K562 (cell line): ENCODE measurements around the gene PRM2. TPM values are rescaled to one million over a fixed set of nuclear protein-coding genes. Genes with fewer than 3 reads are reported as not detected.
A peak's percentile ranks its signal among the peaks of the same experiment; 100 is the strongest.

Experiments used
- CTBP1 ChIP-seq: fragments of 450-650 bp; IDR thresholded peaks from 2 replicates; pipeline ENCODE4 v1.6.1; 2016; ENCODE audit warnings: borderline replicate concordance
- ESRRB ChIP-seq: fragments of 250-450 bp; sonication (Bioruptor Pico); IDR thresholded peaks from 2 replicates; pipeline ENCODE4 v1.5.0; 2020; ENCODE audit warnings: mild to moderate bottlenecking, moderate library complexity, borderline replicate concordance
- FOS ChIP-seq: IDR thresholded peaks from 3 replicates; pipeline ENCODE4 v1.6.1; 2011; ENCODE audit not compliant: insufficient read length; ENCODE audit errors: extremely low read depth
- FOXM1 ChIP-seq, 2 experiments: fragments of 450-650 bp in 1 of 2; sonication (generic) in 1 of 2; formaldehyde crosslinking in 1 of 2; IDR thresholded peaks; 2 replicates each; pipeline versions ENCODE4 v1.6.1 to v1.9.0; 2017 to 2022; ENCODE audit warnings: low read depth in 2 of 2, mild to moderate bottlenecking in 2 of 2, missing genetic modification reagents in 1 of 2, moderate library complexity in 1 of 2
- GTF2F1 ChIP-seq: IDR thresholded peaks from 2 replicates; pipeline ENCODE4 v1.6.1; 2011; ENCODE audit warnings: low read depth, low read length, improper control_type of control experiment
- KLF16 ChIP-seq: IDR thresholded peaks from 2 replicates; pipeline ENCODE4 v1.6.1; 2016; ENCODE audit warnings: antibody characterized with exemption
- LARP7 ChIP-seq: fragments of 450-650 bp; IDR thresholded peaks from 2 replicates; pipeline ENCODE4 v1.6.1; 2016
- POLR2AphosphoS5 ChIP-seq: IDR thresholded peaks from 2 replicates; pipeline ENCODE4 v1.6.1; 2011; ENCODE audit warnings: mild to moderate bottlenecking, low read depth, low read length, moderate library complexity; ENCODE audit not compliant: control insufficient read depth, insufficient read depth
- PRPF4 ChIP-seq: fragments of 200-400 bp; formaldehyde crosslinking; IDR thresholded peaks from one replicate; pipeline ENCODE4 v1.6.1; 2017; ENCODE audit warnings: low read length, low read depth, mild to moderate bottlenecking; ENCODE audit not compliant: insufficient read depth, poor library complexity, severe bottlenecking
- PURB ChIP-seq: sonication (generic); formaldehyde crosslinking; IDR thresholded peaks from 2 replicates; pipeline ENCODE4 v1.9.0; 2021; ENCODE audit warnings: low read depth, mild to moderate bottlenecking, missing genetic modification reagents
- RAD21 ChIP-seq, 2 experiments: fragments of 250-450 bp in 1 of 2; fragments of 450-650 bp in 1 of 2; sonication (Bioruptor Pico) in 1 of 2; formaldehyde crosslinking in 1 of 2; IDR thresholded peaks in 1 of 2; conservative IDR thresholded peaks in 1 of 2; 2 replicates each; pipeline versions ENCODE4 v1.4.0 to v1.8.0; 2020 to 2022; ENCODE audit warnings: mild to moderate bottlenecking in 2 of 2, moderate library complexity in 1 of 2
- RBM14 ChIP-seq: fragments of 200-400 bp; formaldehyde crosslinking; IDR thresholded peaks from 2 replicates; pipeline ENCODE4 v1.6.1; 2018; ENCODE audit warnings: low read depth, mild to moderate bottlenecking, low read length, moderate library complexity, borderline replicate concordance; ENCODE audit not compliant: insufficient read depth
- SAFB ChIP-seq: fragments of 200-400 bp; formaldehyde crosslinking; IDR thresholded peaks from 2 replicates; pipeline ENCODE4 v1.6.1; 2017; ENCODE audit warnings: low read depth, low read length, borderline replicate concordance
- SMARCC2 ChIP-seq: fragments of 450-650 bp; IDR thresholded peaks from 2 replicates; pipeline ENCODE4 v1.6.1; 2017; ENCODE audit warnings: antibody characterized with exemption, moderate library complexity, mild to moderate bottlenecking, low read depth
- ZBED1 ChIP-seq: IDR thresholded peaks from 2 replicates; pipeline ENCODE4 v1.6.1; 2014
- ZNF263 ChIP-seq: sonication (generic); formaldehyde crosslinking; IDR thresholded peaks from 2 replicates; pipeline ENCODE4 v1.8.0; 2022; ENCODE audit warnings: mild to moderate bottlenecking, missing genetic modification reagents, borderline replicate concordance
- ZNF311 ChIP-seq: fragments of 250-450 bp; sonication (Bioruptor Pico); IDR thresholded peaks from 2 replicates; pipeline ENCODE4 v1.4.0; 2020; ENCODE audit warnings: mild to moderate bottlenecking, moderate library complexity
- ZNF384 ChIP-seq: IDR thresholded peaks from 2 replicates; pipeline ENCODE4 v1.6.1; 2012; ENCODE audit warnings: low read depth, low read length, improper control_type of control experiment
- ZNF644 ChIP-seq: fragments of 200-800 bp; sonication (Bioruptor generic); IDR thresholded peaks from 2 replicates; pipeline ENCODE4 v1.6.1; 2016; ENCODE audit warnings: low read depth, missing genetic modification characterization, missing compliant biosample characterization
- polyA plus RNA-seq, 8 experiments: library from polyadenylated mRNA; depleted of rRNA in 4 of 8; stranded (reverse) in 5 of 8; unstranded in 3 of 8; fragments of >200 nt; fragmentation: Nextera tagmentation in 2 of 8; fragmentation: Illumina TruSeq in 1 of 8; extraction: Ambion mirVana in 2 of 8; extraction: Trizol in 1 of 8; gene quantifications; 2 replicates each; pipeline versions ENCODE4 v1.2.1 to v1.2.3, GENCODE V29; 2011 to 2014; ENCODE audit warnings: inconsistent platforms in 1 of 8, missing spikeins in 1 of 8
- total RNA-seq, 7 experiments: library from RNA; depleted of rRNA in 6 of 7; stranded (reverse); fragments of >200 nt in 6 of 7; fragmentation: Illumina TruSeq in 2 of 7; extraction: Trizol in 2 of 7; gene quantifications; 2 replicates each; pipeline versions ENCODE4 v1.2.1 to v1.2.3, GENCODE V29; 2011 to 2021; ENCODE audit warnings: low replicate concordance in 1 of 7
- TF ChIP-seq, protein P1 (sequence below): IDR thresholded peaks from 2 replicates; pipeline ENCODE4 v1.6.1; 2014; ENCODE audit warnings: antibody characterized with exemption
- TF ChIP-seq, protein P2 (sequence below), 2 experiments: fragments of 450-650 bp; IDR thresholded peaks; 2 replicates each; pipeline ENCODE4 v1.6.1; 2016
- TF ChIP-seq, protein P3 (sequence below), 2 experiments: fragments of 200-800 bp in 1 of 2; sonication (Bioruptor generic) in 1 of 2; sonication (generic) in 1 of 2; formaldehyde crosslinking in 1 of 2; IDR thresholded peaks in 1 of 2; conservative IDR thresholded peaks in 1 of 2; 2 replicates each; pipeline versions ENCODE4 v1.5.0 to v1.6.1; 2016 to 2020; ENCODE audit warnings: missing compliant biosample characterization in 1 of 2, missing genetic modification characterization in 1 of 2, missing genetic modification reagents in 1 of 2

Gene PRM2
- total and polyA plus RNA-seq, 9 of the 15 experiments (the other 6 are each of a cell fraction or from before 2014, with no cell fraction given) = not detected

DNA sequence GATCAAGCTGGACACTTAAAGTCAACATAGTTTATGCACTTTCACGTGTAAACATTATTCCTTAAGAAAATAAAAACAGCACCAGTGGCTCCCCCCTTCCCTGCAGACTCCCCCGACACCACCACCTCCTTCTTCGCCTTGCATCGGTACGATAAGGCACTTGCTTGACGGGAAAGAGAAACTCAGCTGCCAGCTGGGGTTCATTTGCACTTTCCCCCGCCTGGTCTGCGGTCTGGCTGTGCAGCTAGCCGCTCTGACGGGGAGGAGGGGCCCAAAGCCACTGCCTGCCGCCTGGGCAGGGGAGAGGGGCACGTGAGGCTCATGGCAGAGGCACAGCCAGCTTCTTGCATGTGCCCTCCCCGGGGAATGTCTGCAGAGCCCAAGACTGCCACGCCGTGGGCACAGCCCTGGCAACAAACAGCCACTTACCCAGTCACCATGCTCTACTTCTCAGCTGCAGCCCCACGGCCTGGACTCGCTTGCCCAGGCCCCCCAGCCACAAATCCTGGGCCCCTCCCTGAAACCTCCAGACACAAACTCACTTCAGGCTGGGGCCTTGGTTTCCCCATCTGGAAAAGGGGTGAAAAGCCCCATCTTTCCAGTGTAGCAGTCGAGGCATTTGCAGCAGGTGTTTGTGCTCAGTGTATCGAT lies 21.3 kb upstream of the PRM2 start (continued):
- TF ChIP-seq ESRRB (CRISPR knock-in tag) (no peak), FOXM1 (IDR thresholded peaks at IDR 0.05; ENCODE audit: low read depth) (peak; percentile 32; the same call in 1 of the 2 replicates), FOXM1 (CRISPR knock-in tag; IDR thresholded peaks at IDR 0.05; ENCODE audit: low read depth) (0 out of 2 replicates have a peak, but pooled peaks have one; percentile 47), GTF2F1 (no peak), KLF16 (peak; percentile 89), PRPF4 (no peak), SAFB (no peak), POLR2AphosphoS5 (peak; percentile 69), ZNF384 (no peak), CTBP1 (peak; percentile 50; the same call in 1 of the 2 replicates), ZNF263 (CRISPR knock-in tag) (no peak), FOS (no peak), RBM14 (no peak), RAD21 (CRISPR knock-in tag; conservative IDR thresholded peaks at IDR 0.05 in 1 of 2, IDR thresholded peaks at IDR 0.05 in 1 of 2) (peak in 1 of 2 experiments; percentile 11; a peak in 1 of 4 replicates), ZNF311 (CRISPR knock-in tag) (no peak), ZBED1 (peak; percentile 53; the same call in 1 of the 2 replicates), LARP7 (no peak), PURB (CRISPR knock-in tag) (no peak), SMARCC2 (no peak), ZNF644 (tag) (no peak)
- TF ChIP-seq, protein P1, sequence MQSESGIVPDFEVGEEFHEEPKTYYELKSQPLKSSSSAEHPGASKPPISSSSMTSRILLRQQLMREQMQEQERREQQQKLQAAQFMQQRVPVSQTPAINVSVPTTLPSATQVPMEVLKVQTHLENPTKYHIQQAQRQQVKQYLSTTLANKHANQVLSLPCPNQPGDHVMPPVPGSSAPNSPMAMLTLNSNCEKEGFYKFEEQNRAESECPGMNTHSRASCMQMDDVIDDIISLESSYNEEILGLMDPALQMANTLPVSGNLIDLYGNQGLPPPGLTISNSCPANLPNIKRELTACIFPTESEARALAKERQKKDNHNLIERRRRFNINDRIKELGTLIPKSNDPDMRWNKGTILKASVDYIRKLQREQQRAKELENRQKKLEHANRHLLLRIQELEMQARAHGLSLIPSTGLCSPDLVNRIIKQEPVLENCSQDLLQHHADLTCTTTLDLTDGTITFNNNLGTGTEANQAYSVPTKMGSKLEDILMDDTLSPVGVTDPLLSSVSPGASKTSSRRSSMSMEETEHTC = no peak
- TF ChIP-seq, protein P2, sequence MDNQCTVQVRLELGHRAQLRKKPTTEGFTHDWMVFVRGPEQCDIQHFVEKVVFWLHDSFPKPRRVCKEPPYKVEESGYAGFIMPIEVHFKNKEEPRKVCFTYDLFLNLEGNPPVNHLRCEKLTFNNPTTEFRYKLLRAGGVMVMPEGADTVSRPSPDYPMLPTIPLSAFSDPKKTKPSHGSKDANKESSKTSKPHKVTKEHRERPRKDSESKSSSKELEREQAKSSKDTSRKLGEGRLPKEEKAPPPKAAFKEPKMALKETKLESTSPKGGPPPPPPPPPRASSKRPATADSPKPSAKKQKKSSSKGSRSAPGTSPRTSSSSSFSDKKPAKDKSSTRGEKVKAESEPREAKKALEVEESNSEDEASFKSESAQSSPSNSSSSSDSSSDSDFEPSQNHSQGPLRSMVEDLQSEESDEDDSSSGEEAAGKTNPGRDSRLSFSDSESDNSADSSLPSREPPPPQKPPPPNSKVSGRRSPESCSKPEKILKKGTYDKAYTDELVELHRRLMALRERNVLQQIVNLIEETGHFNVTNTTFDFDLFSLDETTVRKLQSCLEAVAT (IDR thresholded peaks at IDR 0.05) = no peak
- TF ChIP-seq, protein P3, sequence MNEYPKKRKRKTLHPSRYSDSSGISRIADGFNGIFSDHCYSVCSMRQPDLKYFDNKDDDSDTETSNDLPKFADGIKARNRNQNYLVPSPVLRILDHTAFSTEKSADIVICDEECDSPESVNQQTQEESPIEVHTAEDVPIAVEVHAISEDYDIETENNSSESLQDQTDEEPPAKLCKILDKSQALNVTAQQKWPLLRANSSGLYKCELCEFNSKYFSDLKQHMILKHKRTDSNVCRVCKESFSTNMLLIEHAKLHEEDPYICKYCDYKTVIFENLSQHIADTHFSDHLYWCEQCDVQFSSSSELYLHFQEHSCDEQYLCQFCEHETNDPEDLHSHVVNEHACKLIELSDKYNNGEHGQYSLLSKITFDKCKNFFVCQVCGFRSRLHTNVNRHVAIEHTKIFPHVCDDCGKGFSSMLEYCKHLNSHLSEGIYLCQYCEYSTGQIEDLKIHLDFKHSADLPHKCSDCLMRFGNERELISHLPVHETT (CRISPR knock-in tag; conservative IDR thresholded peaks at IDR 0.05 in 1 of 2, IDR thresholded peaks at IDR 0.05 in 1 of 2) = 0 out of 4 replicates have a peak, but pooled peaks of 1 of the 2 experiments have one; percentile 47
